ENCODE results near the gene TAF8. TPM values are rescaled to one million over a fixed set of nuclear protein-coding genes. Genes with fewer than 3 reads are reported as not detected.
A peak's percentile ranks its signal among the peaks of the same experiment; 100 is the strongest.

TAF8 gene
- total RNA-seq, 4 donors from 2014 or later, result 16.7 to 35.2 (median 25.9) TPM

- H3K4me1 ChIP-seq, result peaks cover 22 to 43% (median 27%) of the 10 kb centered on the region in 4 donors
- H3K9me3 ChIP-seq, result no peaks in the 10 kb centered on the region
- H3K4me3 ChIP-seq, result no peak overlapping the region
- intact Hi-C loops (cut with DNase I), result loop anchor here (10.0 kb wide), 1 partner anchor 64 kb away; no protein-coding TSS in a partner anchor
- peaks cover 0 to 34% (median 12%) of the 10 kb centered on the region in 4 donors for H3K36me3 ChIP-seq
- no peak for DNase-seq (ENCODE audit: extremely low spot score)
- TF ChIP-seq, protein P1, sequence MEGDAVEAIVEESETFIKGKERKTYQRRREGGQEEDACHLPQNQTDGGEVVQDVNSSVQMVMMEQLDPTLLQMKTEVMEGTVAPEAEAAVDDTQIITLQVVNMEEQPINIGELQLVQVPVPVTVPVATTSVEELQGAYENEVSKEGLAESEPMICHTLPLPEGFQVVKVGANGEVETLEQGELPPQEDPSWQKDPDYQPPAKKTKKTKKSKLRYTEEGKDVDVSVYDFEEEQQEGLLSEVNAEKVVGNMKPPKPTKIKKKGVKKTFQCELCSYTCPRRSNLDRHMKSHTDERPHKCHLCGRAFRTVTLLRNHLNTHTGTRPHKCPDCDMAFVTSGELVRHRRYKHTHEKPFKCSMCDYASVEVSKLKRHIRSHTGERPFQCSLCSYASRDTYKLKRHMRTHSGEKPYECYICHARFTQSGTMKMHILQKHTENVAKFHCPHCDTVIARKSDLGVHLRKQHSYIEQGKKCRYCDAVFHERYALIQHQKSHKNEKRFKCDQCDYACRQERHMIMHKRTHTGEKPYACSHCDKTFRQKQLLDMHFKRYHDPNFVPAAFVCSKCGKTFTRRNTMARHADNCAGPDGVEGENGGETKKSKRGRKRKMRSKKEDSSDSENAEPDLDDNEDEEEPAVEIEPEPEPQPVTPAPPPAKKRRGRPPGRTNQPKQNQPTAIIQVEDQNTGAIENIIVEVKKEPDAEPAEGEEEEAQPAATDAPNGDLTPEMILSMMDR (IDR thresholded peaks at IDR 0.05), result no peak
- TF ChIP-seq POLR2AphosphoS5 (IDR thresholded peaks at IDR 0.05) (no peak), POLR2A (IDR thresholded peaks at IDR 0.05; ENCODE audit: low read depth) (no peak), EP300 (IDR thresholded peaks at IDR 0.05) (no peak)
- no peak overlapping the region for H3K27ac ChIP-seq (replicated peaks in 1 of 4)
- no peaks in the 10 kb centered on the region for H3K27me3 ChIP-seq
- 77% methylated on average over 14 of the region's 17 CpGs for WGBS
Measured at GRCh38 chr6:42028234-42029061, 21.9 kb upstream of the TAF8 start.

DNA sequence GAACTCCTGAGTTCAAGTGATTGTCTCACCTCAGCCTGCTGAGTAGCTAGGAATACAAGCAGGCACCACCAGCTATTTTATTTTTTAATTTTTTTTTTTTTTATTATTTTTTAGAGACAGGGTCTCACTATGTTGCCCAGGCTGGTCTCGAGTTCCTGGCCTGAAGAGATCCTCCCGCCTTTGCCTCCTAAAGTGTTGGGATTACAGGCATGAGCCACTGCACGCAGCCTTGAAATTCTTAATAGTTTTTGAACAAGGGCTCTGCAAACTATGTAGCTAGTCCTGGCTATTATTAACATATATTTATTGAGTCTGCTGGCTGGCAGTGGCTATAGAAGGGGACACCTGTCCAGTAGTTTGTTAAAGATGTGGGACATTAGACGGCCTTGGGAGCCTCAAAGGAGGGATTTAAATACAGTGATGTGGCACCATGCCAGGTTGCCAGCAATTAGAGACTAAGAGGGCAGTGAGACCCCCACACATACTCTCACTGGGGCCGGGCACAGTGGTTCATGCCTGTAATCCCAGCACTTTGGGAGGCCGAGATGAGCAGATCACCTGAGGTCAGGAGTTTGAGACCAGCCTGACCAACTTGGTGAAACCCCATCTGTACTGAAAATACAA, 21.1 kb upstream of the TAF8 start:
- Histone ChIP-seq H3K36me3 (peaks cover 0 to 34% (median 12%) of the 10 kb centered on the region in 4 donors), H3K9me3 (no peaks in the 10 kb centered on the region), H3K27me3 (no peaks in the 10 kb centered on the region), H3K4me3 (no peak overlapping the region), H3K4me1 (peaks cover 22 to 43% (median 27%) of the 10 kb centered on the region in 4 donors), H3K27ac (replicated peaks in 1 of 4) (no peak overlapping the region)
- DNase-seq (ENCODE audit: extremely low spot score), result no peak
- TF ChIP-seq POLR2A (IDR thresholded peaks at IDR 0.05; ENCODE audit: low read depth), result no peak
- TF ChIP-seq, protein P1 (IDR thresholded peaks at IDR 0.05), result no peak
- no peak for TF ChIP-seq EP300 (IDR thresholded peaks at IDR 0.05)
- no peak for TF ChIP-seq POLR2AphosphoS5 (IDR thresholded peaks at IDR 0.05)
- intact Hi-C loops (cut with DNase I), result loop anchor here (10.0 kb wide), 1 partner anchor 64 kb away; no protein-coding TSS in a partner anchor
- 92% methylated on average over 6 of the region's 6 CpGs for WGBS

- no peaks in the 10 kb centered on the region for H3K27me3 ChIP-seq
- no peak overlapping the region for H3K27ac ChIP-seq (replicated peaks in 1 of 4)
- peaks cover 0 to 34% (median 12%) of the 10 kb centered on the region in 4 donors for H3K36me3 ChIP-seq
- intact Hi-C loops (cut with DNase I), result loop anchor here (10.0 kb wide), 1 partner anchor 65 kb away; no protein-coding TSS in a partner anchor
- H3K4me1 ChIP-seq, result peaks cover 22 to 43% (median 27%) of the 10 kb centered on the region in 4 donors
- DNase-seq (ENCODE audit: extremely low spot score), result no peak
- H3K4me3 ChIP-seq, result no peak overlapping the region
- TF ChIP-seq POLR2AphosphoS5 (IDR thresholded peaks at IDR 0.05) (no peak), POLR2A (IDR thresholded peaks at IDR 0.05; ENCODE audit: low read depth) (no peak), EP300 (IDR thresholded peaks at IDR 0.05) (no peak)
- TF ChIP-seq, protein P1 (IDR thresholded peaks at IDR 0.05), result no peak
- 86% methylated on average over 3 of the region's 3 CpGs for WGBS
- no peaks in the 10 kb centered on the region for H3K9me3 ChIP-seq
Measured at GRCh38 chr6:42029881-42030280, 20.4 kb upstream of the TAF8 start.

DNA sequence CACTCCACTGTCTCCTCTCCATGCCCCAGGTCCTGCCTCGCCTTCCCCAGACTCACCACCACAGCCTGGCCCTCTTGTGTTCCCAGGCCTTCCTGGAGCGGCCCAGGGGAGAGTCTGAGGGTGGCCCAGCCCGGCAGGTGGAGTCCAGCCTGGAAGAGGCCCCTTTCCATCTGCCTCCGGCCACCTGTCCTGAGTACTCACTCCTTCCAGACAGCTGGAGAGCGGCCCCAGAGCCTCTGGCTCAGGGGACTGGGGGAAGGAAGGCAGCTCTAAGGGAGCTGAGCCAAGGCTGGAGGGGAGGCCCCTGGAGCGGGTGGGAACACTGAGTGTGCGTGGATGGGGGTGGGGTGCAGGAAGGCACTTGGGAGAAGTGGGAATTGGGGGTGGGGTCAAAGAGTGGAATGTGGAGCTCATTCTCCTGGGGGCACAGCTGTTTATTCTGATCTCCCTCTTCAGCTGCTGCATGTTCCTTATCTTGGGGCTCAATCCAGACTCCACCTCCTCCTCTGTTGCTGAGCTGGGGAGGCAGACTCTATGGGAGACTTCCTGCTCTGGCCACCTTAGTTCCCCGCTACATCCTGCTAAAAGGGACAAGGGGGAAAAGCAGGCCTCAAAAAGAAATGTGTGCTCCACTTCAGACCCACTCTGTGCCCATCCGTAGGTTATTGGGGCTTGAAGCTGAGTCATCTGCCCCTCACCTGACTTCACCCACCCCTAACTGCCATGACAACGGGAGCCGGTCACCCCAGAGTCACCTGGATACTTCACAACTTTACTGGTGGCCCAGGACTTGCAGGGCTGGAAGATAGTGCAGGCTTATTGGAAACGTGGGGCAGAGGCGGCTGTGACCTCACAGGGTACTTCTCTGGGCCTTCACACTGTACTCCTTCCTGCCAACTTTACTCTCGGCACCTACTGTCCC, 19.5 kb upstream of the TAF8 start:
- TF ChIP-seq POLR2A (IDR thresholded peaks at IDR 0.05; ENCODE audit: low read depth) (no peak), POLR2AphosphoS5 (IDR thresholded peaks at IDR 0.05) (no peak), EP300 (IDR thresholded peaks at IDR 0.05) (no peak)
- TF ChIP-seq, protein P1 (IDR thresholded peaks at IDR 0.05), result no peak
- no peaks in the 10 kb centered on the region for H3K9me3 ChIP-seq
- 39% methylated on average over 10 of the region's 14 CpGs for WGBS
- no peak overlapping the region for H3K4me3 ChIP-seq
- H3K27ac ChIP-seq (replicated peaks in 1 of 4), result peak overlapping the region in 1 of 4 donors; percentile 55
- intact Hi-C loops (cut with DNase I), result no loop called here
- peaks cover 22 to 34% (median 25%) of the 10 kb centered on the region in 4 donors for H3K4me1 ChIP-seq
- peaks cover 0 to 29% (median 12%) of the 10 kb centered on the region in 4 donors for H3K36me3 ChIP-seq
- DNase-seq (ENCODE audit: extremely low spot score), result no peak
- H3K27me3 ChIP-seq, result no peaks in the 10 kb centered on the region

All from esophagus muscularis mucosa (tissue), 4 donors.